MM.1S (cell line): ENCODE measurements around the gene CAMK4.

Experiments used
- DNase-seq: peaks from one replicate; pipeline ENCODE4 v3.0.0-alpha.2; 2015
- H2AFZ ChIP-seq: fragments of 300-600 bp; sonication (generic); 2 replicates; pipeline ENCODE4 v1.6.0; 2016; ENCODE audit warnings: antibody characterized with exemption, low read length
- H3F3A ChIP-seq: fragments of 300-600 bp; sonication (generic); 2 replicates; pipeline ENCODE4 v1.6.1; 2016; ENCODE audit warnings: mild to moderate bottlenecking, antibody characterized with exemption, low read length, moderate library complexity, mixed read lengths; ENCODE audit not compliant: insufficient read depth
- H3K27ac ChIP-seq: fragments of 300-600 bp; sonication (generic); 2 replicates; pipeline ENCODE4 v1.5.1; 2016; ENCODE audit warnings: mild to moderate bottlenecking, low read length
- H3K27me3 ChIP-seq: fragments of 300-600 bp; sonication (generic); replicated peaks from 2 replicates; pipeline ENCODE4 v1.6.0; 2016; ENCODE audit warnings: low read length; ENCODE audit not compliant: insufficient read depth
- H3K36me3 ChIP-seq: fragments of 300-600 bp; sonication (generic); replicated peaks from 2 replicates; pipeline ENCODE4 v1.6.1; 2016; ENCODE audit warnings: mild to moderate bottlenecking, low read length, mixed read lengths; ENCODE audit not compliant: insufficient read depth
- H3K4me1 ChIP-seq: fragments of 300-600 bp; sonication (generic); 2 replicates; pipeline ENCODE4 v1.6.1; 2016; ENCODE audit warnings: low read length, mixed read lengths
- H3K4me2 ChIP-seq: fragments of 300-600 bp; sonication (generic); 2 replicates; pipeline ENCODE4 v1.6.0; 2016; ENCODE audit warnings: low read depth, low read length
- H3K4me3 ChIP-seq: fragments of 300-600 bp; sonication (generic); 2 replicates; pipeline ENCODE4 v1.5.1; 2016; ENCODE audit warnings: low read length, mixed read lengths
- H3K79me2 ChIP-seq: fragments of 300-600 bp; sonication (generic); 2 replicates; pipeline ENCODE4 v1.6.1; 2016; ENCODE audit warnings: mixed run types, low read length, mixed read lengths
- H3K9ac ChIP-seq: fragments of 300-600 bp; sonication (generic); 2 replicates; pipeline ENCODE4 v1.6.1; 2016; ENCODE audit warnings: low read length, mixed read lengths
- H3K9me2 ChIP-seq: fragments of 300-600 bp; sonication (generic); replicated peaks from 2 replicates; pipeline ENCODE4 v1.6.1; 2016; ENCODE audit warnings: mild to moderate bottlenecking, low read length, mixed read lengths; ENCODE audit not compliant: insufficient read depth
- H3K9me3 ChIP-seq: fragments of 300-600 bp; sonication (generic); replicated peaks from 2 replicates; pipeline ENCODE4 v1.6.1; 2016; ENCODE audit warnings: mild to moderate bottlenecking, low read length, mixed read lengths; ENCODE audit not compliant: insufficient read depth
- H4K20me1 ChIP-seq: fragments of 300-600 bp; sonication (generic); 2 replicates; pipeline ENCODE4 v1.6.1; 2016; ENCODE audit warnings: mild to moderate bottlenecking, low read length, moderate library complexity, mixed read lengths; ENCODE audit not compliant: insufficient read depth
- CTCF ChIP-seq: fragments of 300-600 bp; sonication (generic); IDR thresholded peaks from 2 replicates; pipeline ENCODE4 v1.5.1; 2016; ENCODE audit warnings: antibody characterized with exemption, low read length, mixed read lengths
- EZH2 ChIP-seq: fragments of 300-600 bp; sonication (generic); optimal IDR thresholded peaks from 2 replicates; pipeline ENCODE3; 2017; ENCODE audit warnings: low read depth, mild to moderate bottlenecking, antibody characterized with exemption, low read length, mixed read lengths
- EZH2phosphoT487 ChIP-seq: fragments of 300-600 bp; sonication (generic); IDR thresholded peaks from 2 replicates; pipeline ENCODE4 v1.6.1; 2018; ENCODE audit warnings: antibody characterized with exemption, low read length

The CAMK4 gene

GRCh38 chr5:111311666-111312065 lies 87.5 kb downstream of the CAMK4 start:
- Histone ChIP-seq H3K4me2 (no peak overlapping the region), H3K9me3 (no peaks in the 10 kb centered on the region), H3F3A (no peaks in the 10 kb centered on the region), H3K79me2 (no peaks in the 10 kb centered on the region), H3K36me3 (no peaks in the 10 kb centered on the region), H3K9ac (no peak overlapping the region), H2AFZ (no peak overlapping the region), H3K4me1 (no peaks in the 10 kb centered on the region), H3K9me2 (no peaks in the 10 kb centered on the region), H4K20me1 (no peaks in the 10 kb centered on the region), H3K27me3 (no peaks in the 10 kb centered on the region), H3K27ac (no peak overlapping the region), H3K4me3 (no peak overlapping the region)
- TF ChIP-seq CTCF (no peak), EZH2phosphoT487 (no peak), EZH2 (no peak)
- DNase-seq = no peak

- Histone ChIP-seq H3K9me2 (no peaks in the 10 kb centered on the region), H3K9ac (no peak overlapping the region), H3K79me2 (no peaks in the 10 kb centered on the region), H3K9me3 (no peaks in the 10 kb centered on the region), H4K20me1 (no peaks in the 10 kb centered on the region), H3K27me3 (no peaks in the 10 kb centered on the region), H3K4me3 (no peak overlapping the region), H3K27ac (no peak overlapping the region), H2AFZ (no peak overlapping the region), H3F3A (no peaks in the 10 kb centered on the region), H3K4me2 (no peak overlapping the region), H3K36me3 (no peaks in the 10 kb centered on the region), H3K4me1 (no peaks in the 10 kb centered on the region)
- no peak for DNase-seq
- TF ChIP-seq CTCF = no peak
- TF ChIP-seq EZH2phosphoT487 = no peak
- TF ChIP-seq EZH2 = no peak
Measured at GRCh38 chr5:111313017-111313724, 89.0 kb downstream of the CAMK4 start.

- Histone ChIP-seq H3K9ac (no peak overlapping the region), H3K9me2 (no peaks in the 10 kb centered on the region), H2AFZ (no peak overlapping the region), H3K4me2 (no peak overlapping the region), H3K4me3 (no peak overlapping the region), H3K36me3 (no peaks in the 10 kb centered on the region), H3K27me3 (no peaks in the 10 kb centered on the region), H3K4me1 (peaks cover 3% of the 10 kb centered on the region; the same call in 1 of the 2 replicates), H3K79me2 (no peaks in the 10 kb centered on the region), H3F3A (no peaks in the 10 kb centered on the region), H3K27ac (no peak overlapping the region), H4K20me1 (no peaks in the 10 kb centered on the region), H3K9me3 (no peaks in the 10 kb centered on the region)
- DNase-seq = no peak
- TF ChIP-seq EZH2 (no peak), CTCF (no peak), EZH2phosphoT487 (no peak)
Measured at GRCh38 chr5:111320953-111321352, 96.8 kb downstream of the CAMK4 start.
